GM21528 (cell line): Measurements from ENCODE around the gene MEN1.
A peak's percentile ranks its signal among the peaks of the same experiment; 100 is the strongest.

Experiments
- ATAC-seq: cut with Tn5 transposase; IDR thresholded peaks from one replicate; pipeline ENCODE4 v1.9.1; 2021; ENCODE audit warnings: mild to moderate bottlenecking, moderate library complexity; ENCODE audit not compliant: unreplicated experiment, low FRiP score

MEN1 gene

DNA sequence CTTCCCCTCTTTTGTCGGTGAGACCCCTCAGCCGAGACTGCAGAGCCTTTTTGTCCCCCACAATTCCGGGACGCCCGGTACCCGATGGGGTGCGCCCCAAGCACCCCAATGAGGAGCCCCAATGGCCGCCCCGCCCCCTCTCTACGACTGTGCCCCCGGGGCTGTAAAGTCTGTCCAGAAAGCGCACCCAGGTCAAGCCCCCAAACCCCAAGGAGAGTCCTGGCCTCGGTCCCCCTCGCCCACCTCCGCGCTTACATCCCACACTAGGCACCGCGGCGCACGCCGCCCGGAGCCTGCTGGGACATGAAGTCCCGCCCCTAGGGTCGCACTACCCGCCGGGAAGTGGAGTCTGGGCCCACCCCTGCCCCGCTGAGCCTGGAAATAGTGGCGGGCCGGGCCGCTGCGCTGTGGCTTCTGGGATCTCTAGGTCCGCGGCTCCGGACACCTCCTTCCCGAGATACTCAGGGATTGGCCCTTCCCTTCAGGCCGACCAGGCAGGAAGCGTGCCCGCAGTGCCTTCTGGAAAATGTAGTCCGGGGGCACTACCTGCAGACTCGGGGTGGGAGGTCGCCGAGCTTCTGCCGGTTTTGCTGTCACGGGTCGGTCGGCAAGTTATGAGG is at the start of gene MEN1:
TSS of gene MEN1 (minus strand) at position 281 of the 620 bp plus-strand sequence. CDS start 442 bp downstream, outside the sequence.
- ATAC-seq = peak; percentile 62

DNA sequence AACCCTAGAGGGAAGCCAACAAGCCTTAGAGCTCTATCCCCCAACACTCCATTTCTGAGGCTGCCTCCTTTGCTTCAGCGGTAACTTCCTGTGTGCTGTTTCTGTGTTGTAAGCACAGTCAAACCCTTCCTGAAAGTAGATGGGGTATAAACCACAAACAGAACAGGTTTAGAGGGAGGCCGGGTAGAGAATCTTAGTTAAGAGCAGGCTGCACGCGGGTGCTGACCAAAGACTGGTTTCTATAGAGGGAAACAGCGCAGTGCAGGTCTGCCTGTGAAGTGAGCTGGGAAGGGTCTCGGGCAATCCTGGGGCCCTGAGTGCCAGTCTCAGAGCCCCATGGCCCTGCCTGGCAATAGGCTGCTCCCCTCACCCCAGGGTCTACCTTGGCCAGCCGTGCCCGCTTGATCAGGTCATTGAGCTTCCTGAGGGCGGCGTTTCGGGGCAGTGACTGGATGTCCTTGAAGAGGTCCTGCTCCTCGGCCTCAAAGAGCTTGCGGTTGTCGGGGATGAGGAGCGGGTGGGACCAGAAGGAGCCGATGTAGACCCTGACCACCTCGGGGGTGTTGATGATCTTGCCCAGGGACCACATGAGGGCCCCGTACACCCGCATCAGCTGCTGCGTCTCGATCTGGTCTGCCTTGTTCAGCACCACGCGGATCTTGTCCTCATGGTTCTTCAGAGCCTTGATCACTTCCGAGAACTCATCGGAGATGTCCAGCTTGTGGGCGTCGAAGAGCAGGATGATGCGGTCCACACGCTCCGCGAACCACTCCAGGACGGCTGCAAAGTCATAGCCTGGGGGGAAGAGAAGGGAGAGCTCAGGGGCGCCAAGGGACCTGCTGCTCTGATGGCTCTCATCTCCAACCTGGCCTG is 49.4 kb upstream of the MEN1 start:
- peak; percentile 61 for ATAC-seq

DNA sequence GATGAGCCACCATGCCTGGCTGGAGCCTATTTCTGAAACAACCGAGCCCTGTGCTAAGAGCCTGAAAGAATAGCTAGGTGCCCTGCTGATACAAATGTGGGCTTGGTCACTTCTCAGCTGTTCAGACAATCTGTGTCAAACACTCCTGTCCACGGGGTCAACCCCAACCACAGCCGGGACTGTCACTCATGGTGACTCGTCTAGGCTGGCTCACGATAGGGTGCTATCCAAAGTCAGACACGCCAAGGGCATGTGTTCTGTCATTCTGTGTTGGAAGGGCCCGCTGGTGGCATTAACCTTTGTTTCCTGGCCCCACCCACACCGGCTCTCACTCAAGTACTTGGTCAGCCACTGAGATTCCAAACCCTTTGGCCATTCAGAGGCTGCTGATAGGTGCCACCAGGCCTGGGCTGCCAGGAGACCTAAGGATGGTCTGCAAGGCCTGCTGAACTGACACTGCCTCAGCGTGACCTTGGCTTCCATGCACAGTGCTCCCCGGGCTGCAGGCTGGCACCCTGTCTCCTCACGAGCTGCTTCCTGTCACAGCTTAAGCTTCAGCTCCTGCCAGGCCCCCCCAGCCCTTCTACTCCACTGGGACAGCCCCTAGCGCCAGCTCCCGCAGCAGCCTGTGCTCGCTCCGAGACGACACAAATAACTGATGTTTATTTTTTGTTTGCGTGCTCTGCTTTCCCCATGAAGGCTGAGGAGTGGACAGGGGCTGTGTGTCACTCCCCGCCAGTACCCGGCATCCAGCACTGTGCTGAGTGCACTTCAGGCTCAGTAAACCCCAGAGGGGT is 48.3 kb upstream of the MEN1 start:
- peak; percentile 26 for ATAC-seq

DNA sequence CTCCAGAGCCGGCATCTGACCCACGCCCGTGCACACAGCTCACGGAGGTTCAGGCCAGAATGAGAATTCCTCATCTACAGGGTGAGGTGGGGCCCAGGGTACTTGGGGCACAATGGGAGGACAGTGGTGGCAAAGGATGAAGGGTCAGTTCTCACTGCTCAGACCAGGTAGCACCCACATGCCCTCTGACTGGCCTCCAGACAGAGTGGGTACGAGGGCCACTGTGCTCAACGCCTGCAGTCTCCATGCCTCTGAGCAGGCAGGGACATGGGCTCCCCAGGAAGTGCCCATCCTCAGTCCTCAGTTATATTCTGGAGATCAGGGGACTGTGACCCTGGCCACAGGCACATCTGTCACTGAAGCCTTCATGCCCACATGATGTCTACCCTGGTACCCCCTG is 47.1 kb upstream of the MEN1 start:
- ATAC-seq = no peak

DNA sequence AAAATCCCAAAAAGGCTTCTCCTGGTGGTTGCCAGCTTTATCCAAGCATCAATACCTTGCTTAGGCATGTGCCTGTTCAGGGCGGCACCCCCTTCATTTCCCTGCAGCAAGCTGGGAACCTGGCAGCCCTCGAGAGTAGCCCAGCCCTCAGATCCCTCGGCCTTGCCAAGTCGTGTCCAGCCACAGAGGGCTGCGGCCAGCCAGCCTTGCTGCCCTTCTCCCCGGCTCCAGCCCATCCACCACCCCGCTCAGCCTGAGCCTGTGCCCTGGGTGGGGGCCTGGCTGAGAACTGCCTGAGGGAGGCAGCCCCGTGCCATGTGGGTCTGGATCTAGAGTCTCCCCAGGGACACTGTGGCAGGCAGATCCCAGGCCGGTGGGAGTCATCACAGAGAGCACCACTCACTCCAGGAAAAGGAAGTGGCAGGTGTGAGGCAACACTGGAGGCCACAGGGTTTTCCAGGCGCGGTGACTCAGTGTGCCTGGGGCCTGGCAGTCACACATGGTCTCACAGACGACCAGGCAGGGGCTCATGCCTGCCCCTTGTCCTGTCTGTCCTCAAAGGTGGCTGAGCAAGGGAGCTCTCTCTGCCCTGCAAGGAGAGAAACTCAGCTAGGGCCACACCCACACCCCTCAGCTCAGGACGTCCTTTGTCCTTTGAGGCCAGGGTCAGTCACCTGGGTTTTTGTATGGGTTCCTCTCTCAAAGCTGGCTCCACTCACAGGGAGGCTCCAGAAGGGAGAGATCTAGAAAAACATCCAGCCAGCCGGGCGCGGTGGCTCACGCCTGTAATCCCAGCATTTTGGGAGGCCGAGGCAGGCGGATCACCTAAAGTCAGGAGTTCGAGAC is 46.3 kb upstream of the MEN1 start:
- ATAC-seq = no peak

DNA sequence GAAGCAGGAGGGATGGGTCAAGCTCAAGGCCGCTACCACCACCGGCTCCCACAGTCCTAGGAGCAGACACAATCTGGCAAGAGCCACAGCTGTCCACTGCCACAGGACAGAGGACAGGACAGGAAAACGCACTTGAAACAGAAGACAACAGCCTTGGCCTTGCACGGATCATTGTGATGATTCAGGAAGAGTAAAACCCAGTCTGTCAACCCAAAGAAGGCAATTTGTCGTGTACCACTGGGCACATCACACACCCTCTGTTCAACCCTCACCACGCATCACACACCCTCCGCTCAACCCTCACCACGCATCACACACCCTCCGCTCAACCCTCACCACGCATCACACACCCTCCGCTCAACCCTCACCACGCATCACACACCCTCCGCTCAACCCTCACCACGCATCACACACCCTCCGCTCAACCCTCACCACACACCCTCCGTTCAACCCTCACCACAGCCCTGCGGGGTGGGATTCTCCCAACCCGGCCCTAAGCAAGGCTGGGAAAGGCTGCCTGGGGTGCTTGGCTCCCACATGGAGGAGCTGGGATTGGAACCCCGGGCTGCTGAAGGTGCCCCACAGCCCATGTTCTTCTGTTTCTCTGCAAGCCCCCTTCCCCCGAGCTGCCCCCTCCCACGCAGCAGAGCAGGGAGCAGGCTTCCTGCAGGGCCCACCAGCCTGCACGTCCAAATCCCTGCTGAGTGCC is 45.4 kb upstream of the MEN1 start:
- no peak for ATAC-seq

DNA sequence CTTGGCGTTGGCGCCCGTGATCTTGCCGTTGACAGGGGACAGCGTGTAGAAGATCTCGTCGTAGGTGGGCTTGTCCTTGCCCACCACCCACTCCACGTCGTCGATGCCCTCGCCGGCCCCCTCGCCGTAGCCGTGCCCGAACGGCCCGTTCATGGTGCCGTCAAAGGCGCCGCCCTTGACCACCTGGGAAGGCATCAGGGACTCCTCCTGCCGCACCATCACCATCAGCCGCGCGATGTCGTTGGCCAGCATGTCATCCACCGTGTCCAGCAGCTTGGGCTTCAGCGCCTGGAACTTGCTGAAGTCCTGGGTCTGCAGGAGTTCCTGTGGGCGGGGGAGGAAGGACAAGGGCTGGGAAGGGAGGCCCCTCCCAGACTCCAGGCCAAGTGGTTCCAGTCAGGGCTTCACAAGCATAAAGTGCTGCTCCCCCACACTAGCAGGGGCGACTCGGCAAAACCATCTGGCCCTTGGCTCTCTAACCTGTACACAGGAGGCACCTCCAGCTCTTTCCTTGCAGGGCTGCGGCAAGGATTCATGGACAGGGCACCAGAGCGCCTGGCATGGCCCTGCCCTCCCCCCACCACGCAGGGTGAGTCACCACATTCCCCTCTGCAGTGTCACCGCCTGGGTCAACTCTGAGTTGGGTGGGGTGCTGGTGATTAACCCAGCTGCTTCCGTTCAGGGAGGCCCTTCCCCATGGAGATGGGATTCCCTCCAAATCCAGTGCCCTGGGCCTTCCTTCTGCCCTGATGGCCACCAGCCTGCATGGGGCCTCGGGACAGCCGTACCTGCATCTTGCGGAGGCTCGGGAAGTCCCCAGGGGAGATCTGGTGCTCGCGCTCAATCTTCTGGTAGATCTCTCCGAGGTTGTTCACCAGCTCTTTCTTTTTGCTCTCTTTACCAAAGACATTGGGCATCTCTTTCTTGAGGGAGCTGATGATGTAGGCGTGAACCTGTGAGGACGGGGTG is 44.5 kb upstream of the MEN1 start:
- ATAC-seq = no peak

DNA sequence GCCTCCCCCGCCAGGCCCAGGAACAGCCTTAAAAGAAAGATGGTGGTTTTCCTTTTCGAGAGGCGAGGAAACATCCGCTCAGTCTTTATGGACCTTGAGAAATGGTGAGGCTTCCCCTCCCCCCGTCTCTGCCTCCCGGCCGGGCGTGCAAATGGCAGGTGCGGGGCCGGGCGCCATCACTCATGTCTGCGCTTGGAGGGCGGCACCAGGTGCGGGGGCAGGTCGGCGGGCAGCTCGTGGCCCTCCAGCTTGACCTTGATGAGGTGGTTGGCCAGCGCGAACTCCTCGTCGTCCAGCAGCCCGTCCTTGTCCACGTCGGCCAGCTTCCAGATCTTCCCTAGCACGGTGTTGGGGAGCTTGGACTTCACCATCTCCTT is 43.8 kb upstream of the MEN1 start:
- ATAC-seq = no peak

DNA sequence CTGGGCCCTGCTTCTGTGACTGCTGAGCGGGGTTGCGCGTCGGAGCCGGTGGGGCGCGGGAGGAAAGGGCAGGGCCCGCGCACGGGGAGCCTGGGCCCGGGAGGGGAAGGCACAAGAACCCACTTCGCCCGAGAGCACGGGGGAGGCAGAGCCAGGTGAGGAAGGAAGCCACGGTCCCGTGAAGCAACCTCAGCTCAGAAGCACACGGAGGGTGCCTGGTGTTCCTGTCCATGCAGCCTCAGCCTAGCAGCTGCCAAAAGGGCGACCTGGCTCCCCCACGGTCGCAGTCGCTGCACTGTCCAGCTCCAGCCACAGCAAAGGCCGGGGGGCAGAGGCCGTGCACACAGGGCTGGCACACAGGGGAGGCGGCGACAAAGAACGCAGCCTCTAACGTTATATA is 43.4 kb upstream of the MEN1 start:
- ATAC-seq = no peak

DNA sequence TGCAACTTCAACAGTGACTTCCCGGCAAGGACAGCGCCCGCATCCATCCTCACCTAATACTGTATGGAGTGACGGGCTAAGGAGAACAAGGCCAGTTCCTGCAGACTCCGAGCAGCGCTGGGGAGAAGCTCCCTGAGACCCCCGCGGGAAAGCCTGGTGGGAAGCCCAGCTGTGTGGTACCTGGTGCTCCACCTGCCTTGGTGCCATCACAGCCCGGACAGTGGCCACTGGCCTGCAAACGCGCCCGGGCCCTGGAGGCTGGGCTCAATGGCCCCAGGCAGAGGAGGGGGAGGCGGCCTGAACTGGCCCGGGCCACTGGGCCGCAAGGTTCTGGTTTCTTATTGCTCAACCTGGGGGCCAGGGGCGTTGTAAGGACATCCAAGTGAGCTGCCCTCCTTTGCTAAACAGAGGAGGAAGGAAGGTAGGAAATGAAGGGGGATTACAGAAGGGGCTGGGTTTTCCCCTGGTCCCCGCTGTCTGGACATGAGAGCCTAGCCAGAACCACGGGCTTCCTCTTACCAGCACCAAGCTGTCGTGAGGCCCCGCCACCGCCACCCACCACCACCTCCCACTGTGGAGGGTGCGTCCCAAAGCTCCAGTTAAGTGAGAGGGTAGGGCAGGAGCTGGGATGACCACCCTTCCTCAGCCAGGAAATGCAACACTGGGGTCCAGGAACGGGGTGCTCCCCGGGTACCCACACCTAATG is 42.6 kb upstream of the MEN1 start:
- ATAC-seq = no peak

DNA sequence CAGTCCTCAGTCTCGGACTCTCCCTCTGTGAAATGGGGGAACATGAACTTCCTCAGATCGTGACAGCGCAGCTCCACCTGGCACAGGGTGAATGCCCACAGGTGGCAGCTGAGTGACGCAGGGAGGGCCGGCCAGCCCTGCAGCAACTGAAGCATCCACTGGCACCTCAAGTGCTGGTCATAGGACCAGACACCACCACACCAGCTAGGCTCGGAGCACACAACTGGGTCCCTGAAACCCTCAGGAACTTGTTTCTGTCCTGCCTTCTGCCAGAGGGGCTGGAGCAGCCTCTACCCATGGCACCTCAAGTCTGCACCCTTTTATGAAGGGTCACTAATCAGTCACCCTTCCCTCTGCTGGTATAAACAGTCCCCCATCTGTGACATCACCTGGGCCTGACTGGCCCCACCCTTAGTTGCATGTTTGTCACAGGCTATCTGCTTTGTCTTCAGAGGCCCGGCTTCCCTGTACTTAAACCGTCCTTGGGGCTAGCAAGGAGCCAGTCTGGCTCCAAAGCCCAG is 41.5 kb upstream of the MEN1 start:
- peak; percentile 18 for ATAC-seq

DNA sequence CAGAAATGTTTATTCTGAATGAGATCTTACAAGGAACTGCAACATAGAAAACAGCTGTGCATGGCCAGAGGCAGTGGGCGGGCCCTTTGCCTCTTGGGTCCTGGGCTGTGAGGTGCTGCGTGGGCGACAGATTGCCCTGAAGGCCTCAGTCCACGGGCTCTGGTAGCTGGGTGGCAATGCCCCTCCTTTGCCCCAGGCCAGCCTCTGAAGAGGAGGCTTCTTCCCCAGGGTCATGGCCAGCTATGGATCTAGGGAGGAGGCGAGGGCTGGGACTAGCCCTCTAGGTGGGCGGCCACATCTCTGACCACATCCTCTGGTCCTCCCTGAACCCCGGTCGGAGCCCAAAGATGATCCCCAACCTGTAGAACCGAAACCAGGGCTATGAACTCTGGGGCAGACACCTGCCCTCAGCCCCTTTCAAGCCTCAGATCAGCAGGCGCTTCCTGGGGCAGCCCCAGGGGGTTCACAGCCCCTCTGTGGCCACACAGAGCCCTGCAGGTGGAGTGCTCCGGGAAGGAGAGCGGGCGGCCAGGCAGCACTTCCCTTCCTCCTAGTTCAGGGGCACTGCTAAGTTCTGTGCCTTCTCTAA is 40.7 kb upstream of the MEN1 start:
- peak; percentile 57 for ATAC-seq

DNA sequence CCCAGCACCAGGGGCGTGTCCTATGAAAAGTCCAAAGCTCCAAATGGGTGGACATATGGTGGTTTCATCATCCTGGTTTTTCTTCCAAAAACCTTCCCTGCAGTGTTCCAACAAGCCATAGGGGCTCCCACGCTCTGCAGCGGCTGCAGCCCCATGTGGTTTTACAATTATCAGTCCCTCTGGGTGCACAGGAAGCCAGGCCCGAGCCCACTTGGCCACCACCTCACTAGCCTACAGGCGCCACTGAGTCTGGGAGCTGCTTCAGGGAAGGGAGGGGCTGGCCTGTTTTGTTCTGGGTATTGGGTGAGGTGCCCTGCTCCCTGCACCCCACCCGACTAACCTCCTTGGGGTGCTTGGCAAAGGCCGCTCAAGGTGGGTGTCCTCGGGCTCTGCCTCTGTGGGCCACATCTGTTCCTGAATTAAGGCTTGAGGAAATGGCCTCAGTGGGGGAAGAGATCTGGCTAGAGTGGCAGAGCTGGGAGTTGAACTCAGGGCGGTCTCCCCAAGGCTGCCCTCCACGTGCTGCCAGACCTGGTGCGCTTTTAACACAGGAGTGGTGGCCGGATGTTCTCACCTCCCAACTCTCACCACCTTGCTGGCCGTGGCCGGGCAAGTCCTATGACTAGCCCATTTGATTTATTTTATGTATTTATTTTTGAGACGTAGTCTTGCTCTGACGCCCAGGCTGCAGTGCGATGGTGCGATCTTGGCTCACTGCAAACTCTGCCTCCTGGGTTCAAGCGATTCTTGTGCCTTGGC is 39.4 kb upstream of the MEN1 start:
- ATAC-seq = no peak

DNA sequence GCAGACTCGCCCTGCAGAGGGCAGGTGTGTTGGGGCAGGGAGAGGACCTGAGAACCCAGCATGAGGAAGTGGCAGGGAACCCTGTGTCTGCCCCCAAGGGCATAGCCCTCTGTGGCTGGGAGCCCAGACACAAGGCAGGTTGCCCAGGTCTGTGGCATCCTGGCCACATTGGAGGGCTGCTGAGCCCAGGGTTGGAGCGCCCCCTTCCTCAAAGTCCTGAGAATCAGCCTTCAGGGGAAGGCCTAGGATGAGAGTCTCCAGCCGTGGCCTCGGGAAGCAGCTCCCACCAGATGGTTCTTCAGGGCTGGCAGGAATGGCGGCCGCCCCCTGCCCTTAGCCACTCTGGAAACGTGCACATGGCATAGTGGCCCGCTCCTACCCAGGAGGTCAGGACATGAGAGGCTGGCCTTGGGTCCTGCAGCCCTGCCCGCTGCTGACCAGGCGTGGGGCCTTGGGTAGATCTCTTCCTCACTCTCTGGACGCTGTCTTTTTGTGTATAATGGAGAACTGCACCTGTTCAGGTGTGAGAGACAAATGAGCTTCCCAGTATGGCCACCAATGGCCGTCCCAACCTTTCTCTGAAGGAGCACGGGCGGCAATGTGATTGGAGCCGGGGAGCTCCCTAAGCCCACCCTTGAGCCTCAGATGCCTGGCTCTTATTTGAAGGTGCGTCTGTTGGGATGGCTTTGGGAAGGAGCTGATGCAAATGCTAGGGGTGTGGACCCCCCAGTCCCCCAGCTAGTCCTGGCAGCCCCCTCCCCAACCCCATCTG is 38.7 kb upstream of the MEN1 start:
- no peak for ATAC-seq

DNA sequence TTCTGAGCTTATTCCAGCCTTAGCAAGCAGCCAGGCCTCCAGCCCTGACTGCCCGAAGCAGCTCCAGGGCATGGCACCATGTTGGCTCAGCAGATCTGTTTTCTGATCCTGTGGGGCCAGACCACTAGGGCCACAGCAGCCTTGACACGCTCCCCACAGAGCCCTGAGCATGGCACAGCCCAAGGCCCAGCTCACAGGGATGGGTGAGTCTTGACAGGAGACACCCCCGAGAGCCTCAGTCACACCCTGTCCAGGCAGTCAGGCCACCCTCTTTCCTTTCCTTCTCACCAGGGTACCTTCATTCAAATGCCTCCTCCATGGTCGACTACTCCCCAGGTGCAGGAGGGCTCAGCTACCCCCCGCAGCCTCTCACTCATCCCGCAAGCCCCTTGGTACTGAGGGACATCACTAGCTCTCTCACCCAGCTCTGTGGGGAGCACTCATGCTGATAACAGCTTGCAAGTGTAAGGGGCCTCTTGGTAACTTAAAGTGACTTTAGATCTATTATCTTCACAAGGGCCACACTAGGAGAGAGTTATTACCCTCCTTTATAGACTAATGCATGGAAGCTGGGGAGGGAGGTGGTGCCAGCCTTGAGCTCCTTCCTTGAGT is 38.0 kb upstream of the MEN1 start:
- ATAC-seq = no peak
